ENCODE data around the gene ZNF275. TPM values are rescaled to one million over a fixed set of nuclear protein-coding genes. Genes with fewer than 3 reads are reported as not detected.

Gene ZNF275, protein sequence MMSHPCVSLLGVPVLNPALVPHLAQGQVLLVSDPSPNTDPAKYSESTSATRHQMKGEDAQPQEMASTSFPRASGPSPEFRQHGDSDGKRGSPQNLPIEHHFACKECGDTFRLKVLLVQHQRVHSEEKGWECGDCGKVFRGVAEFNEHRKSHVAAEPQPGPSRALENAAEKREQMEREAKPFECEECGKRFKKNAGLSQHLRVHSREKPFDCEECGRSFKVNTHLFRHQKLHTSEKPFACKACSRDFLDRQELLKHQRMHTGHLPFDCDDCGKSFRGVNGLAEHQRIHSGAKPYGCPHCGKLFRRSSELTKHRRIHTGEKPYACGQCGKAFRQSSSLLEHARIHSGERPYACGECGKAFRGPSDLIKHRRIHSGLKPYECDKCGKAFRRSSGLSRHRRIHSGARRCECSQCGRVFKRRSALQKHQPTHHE
- 10.5 and 12.5 TPM in 2 replicates for total RNA-seq

DNA sequence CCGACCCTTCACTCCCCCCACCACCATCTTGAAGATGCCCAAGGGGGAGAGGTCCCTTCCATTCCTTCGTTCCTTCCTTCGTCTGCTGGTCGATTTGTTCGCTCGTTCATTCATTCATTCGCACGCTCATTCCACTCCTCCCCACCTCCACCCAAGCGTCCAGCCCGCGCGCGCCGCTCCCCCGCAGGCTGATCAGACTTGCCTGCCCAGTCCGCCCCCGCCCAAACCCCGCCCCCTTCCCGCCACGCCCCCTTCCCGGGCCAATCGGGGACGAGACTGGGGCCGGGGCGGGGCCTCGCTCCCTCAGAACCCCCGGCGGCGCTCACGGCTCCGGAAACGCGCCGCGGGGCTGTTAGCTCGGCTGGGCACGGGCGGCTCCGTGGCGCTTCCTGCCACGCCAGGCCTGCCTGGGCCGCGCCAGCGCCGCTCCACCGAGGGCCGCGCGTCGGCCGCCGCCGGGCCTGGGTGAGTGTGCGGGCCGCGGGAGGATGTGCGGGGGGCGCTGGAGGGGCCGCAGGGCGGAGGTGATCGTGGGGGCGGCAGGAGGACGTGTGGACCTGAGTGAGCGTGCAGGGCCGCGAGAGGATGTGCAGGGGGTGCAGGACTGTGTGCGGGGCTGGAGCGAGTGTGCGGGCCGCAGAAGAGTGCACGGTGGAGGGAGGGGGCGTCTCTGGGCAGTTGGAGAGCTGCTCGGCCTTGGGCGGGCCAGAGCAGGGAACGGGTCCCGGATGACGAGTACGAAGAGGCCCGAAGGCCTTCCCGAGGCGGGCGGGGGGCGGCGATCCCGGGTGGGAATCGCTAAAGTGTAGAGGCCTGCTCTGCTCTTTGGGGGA lies at the start of gene ZNF275:
TSS of gene ZNF275 (plus strand) at position 333 of the 833 bp plus-strand sequence. CDS start 2,527 bp downstream, outside the sequence.

DNA sequence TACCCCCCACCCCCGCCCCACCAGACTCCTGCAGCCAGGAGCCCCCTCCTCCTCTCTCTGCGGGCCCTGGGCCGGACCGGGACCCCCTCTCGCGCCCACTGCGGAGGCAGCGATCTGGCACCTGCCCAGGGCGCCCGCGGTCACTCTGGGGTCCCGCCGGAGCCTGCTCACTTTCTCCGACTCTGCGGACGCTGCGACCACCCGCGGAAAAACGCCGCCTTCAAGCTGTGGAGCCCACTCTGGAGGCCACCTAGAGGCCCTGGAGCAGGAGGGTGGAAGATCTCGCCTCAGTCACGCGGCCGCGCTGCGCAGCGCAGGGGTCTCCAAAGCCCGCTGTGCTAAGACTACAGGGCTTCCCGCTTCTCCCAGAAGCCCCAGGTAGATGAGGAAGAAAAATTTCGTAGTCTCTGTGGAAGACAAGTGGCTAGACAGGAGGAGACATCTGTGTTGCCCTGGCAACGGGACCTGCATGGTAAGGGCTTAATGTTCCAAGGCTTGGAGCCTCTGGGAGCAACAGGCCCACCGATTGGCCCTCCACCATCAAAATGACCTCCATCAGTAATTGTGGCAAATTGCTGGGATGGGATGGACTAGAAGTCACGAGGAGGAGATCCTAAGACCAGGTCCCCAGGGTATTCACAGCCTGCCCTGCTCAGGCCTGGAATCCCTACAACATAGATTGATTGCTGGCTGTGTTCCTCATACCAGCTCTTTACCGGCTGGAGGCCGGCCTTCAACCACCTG lies 12.4 kb upstream of the ZNF275 start, which contains the start of gene PNMA6F:
TSS of gene PNMA6F (minus strand) at position 387 of the 744 bp plus-strand sequence. CDS start 1,093 bp downstream, outside the sequence.

DNA sequence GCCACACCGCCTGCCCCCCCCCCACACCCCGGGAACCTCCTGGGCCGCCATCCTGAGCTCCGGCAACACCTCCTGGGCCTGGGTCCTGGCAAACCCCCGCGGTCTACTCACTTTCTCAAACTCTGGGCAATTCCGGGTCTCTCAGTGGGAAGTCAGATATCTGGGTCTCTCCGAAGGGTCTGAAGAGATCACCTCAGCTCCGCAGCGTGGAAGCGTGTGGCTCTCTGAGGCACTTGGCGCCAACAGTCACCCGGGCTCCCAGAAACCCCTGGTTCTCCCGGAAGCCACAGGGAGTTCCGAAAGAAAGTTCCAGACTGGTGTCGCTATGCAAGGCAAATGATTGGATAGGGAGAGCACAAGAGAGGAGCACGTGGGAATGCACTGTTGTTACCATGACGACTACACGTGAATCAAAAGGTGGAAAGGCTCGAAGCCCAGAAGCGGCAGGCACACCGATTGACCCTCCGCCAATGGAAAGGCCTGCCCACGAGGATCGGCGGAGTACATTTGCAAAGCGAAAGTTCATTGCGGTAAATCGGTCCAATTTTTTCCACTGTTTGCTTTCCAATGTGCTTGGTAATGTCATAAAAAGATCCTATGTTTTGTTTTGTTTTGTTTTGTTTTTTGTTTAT lies 67.3 kb downstream of the ZNF275 start, which contains the start of gene PNMA6E:
TSS of gene PNMA6E (minus strand) at position 218 of the 632 bp plus-strand sequence. CDS start 2,501 bp downstream, outside the sequence.

Other genes starting within 250 kb of the ZNF275 start
- gene MAGEA1, start 154.9 kb upstream of the ZNF275 start, total RNA-seq, result not detected in 2 replicates
- not detected in 2 replicates for gene PNMA6F, start 12.4 kb upstream of the ZNF275 start, total RNA-seq
- not detected in 2 replicates for gene PNMA6E, start 67.2 kb downstream of the ZNF275 start, total RNA-seq
- 0.81 and 1.4 TPM in 2 replicates for gene ZFP92, start 77.3 kb downstream of the ZNF275 start, total RNA-seq
- 0.90 TPM in 1 of 2 replicates, not detected in the other for gene TREX2, start 111.9 kb downstream of the ZNF275 start, total RNA-seq
- gene HAUS7, start 136.4 kb downstream of the ZNF275 start, total RNA-seq, result 26.2 and 27.1 TPM in 2 replicates
- gene BGN, start 160.8 kb downstream of the ZNF275 start, total RNA-seq, result 186 and 203 TPM in 2 replicates
- gene ATP2B3, start 183.5 kb downstream of the ZNF275 start, total RNA-seq, result not detected in 2 replicates